ENCODE measurements around the gene GBP7.

The GBP7 gene

DNA sequence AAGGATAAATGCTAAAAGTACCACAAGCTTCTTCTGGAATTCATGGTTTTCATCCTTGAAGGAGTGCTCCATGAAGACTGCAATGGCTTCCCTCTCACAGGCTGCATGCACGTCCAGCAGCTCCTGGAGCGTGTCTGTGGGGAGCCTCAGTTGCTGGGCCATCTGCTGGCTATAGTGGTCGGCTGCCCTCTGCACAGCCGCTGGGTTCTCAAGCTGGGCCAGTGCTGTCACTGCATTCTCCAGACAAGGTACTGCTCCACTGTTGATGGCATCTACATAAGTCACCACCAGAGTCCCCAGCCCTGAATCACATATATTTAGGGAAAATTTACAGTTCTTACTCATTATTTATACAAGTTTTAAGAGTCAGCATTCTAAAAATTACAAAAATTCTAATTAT is 14.2 kb upstream of the GBP7 start:
- Mint-ChIP-seq H3K4me3 (no peak overlapping the region), H3K4me1 (ENCODE audit: low read depth) (peaks cover 25% of the 10 kb centered on the region), H3K9me3 (no peaks in the 10 kb centered on the region), H3K27ac (no peak overlapping the region), H3K27me3 (no peaks in the 10 kb centered on the region), H3K36me3 (ENCODE audit: low read depth) (peaks cover 71% of the 10 kb centered on the region)

GRCh38 chr1:89179343-89179742 is 3.5 kb upstream of the GBP7 start:
- Mint-ChIP-seq H3K4me3 (no peak overlapping the region), H3K27ac (no peak overlapping the region), H3K9me3 (peaks cover 5% of the 10 kb centered on the region), H3K36me3 (ENCODE audit: low read depth) (peaks cover 31% of the 10 kb centered on the region), H3K4me1 (ENCODE audit: low read depth) (no peaks in the 10 kb centered on the region), H3K27me3 (no peaks in the 10 kb centered on the region)

GRCh38 chr1:89176971-89177370 is 1.2 kb upstream of the GBP7 start:
- Mint-ChIP-seq H3K4me3 (no peak overlapping the region), H3K36me3 (ENCODE audit: low read depth) (peaks cover 9% of the 10 kb centered on the region), H3K4me1 (ENCODE audit: low read depth) (no peaks in the 10 kb centered on the region), H3K27ac (no peak overlapping the region), H3K9me3 (no peaks in the 10 kb centered on the region), H3K27me3 (no peaks in the 10 kb centered on the region)

GRCh38 chr1:89174491-89174890 is 1.3 kb downstream of the GBP7 start:
- peaks cover 5% of the 10 kb centered on the region for H3K4me1 Mint-ChIP-seq (ENCODE audit: low read depth)
- H3K27ac Mint-ChIP-seq = no peak overlapping the region
- no peak overlapping the region for H3K4me3 Mint-ChIP-seq
- H3K27me3 Mint-ChIP-seq = no peaks in the 10 kb centered on the region
- H3K36me3 Mint-ChIP-seq (ENCODE audit: low read depth) = no peaks in the 10 kb centered on the region
- H3K9me3 Mint-ChIP-seq = no peaks in the 10 kb centered on the region

DNA sequence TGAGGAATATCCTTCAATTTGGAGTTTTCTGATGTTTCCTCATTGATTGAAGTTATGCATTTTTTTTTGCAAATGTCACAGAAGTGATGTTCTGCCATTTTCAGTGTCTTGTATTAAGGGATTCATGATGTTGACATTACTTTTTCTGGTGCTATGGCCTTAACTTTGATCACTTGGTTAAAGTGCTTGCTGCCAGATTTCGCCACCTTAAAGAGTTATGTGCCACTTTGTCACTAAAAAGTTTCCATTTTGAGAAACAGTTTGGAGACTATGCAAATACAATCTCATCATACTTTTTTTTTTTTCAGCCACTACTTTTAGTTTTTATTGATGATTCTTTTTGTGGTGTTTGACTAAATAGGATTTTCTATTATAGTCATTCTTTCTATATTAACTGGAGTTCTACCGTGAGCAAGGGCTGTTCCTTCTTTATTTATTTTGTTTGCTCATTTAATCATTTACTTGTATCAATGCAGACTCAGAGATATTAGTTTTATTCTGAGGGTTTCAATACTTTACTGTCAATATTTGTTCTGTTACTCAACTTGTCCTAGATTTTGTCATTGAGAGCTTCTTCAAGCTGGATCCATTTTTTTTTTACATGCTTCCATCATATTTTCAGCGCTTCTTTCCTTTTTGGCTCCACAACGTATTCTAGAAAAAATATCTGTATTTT is 3.2 kb downstream of the GBP7 start:
- Mint-ChIP-seq H3K4me1 (ENCODE audit: low read depth) (peaks cover 5% of the 10 kb centered on the region), H3K36me3 (ENCODE audit: low read depth) (no peaks in the 10 kb centered on the region), H3K27me3 (no peaks in the 10 kb centered on the region), H3K9me3 (no peaks in the 10 kb centered on the region), H3K27ac (no peak overlapping the region), H3K4me3 (no peak overlapping the region)

GRCh38 chr1:89171067-89171438 is 4.8 kb downstream of the GBP7 start:
- Mint-ChIP-seq H3K27me3 (no peaks in the 10 kb centered on the region), H3K36me3 (ENCODE audit: low read depth) (no peaks in the 10 kb centered on the region), H3K27ac (no peak overlapping the region), H3K4me1 (ENCODE audit: low read depth) (peaks cover 5% of the 10 kb centered on the region), H3K9me3 (no peaks in the 10 kb centered on the region), H3K4me3 (no peak overlapping the region)

GRCh38 chr1:89170170-89171066 is 5.4 kb downstream of the GBP7 start:
- Mint-ChIP-seq H3K4me1 (ENCODE audit: low read depth) (peaks cover 5% of the 10 kb centered on the region), H3K4me3 (no peak overlapping the region), H3K27me3 (no peaks in the 10 kb centered on the region), H3K36me3 (ENCODE audit: low read depth) (no peaks in the 10 kb centered on the region), H3K27ac (no peak overlapping the region), H3K9me3 (no peaks in the 10 kb centered on the region)

- Mint-ChIP-seq H3K4me1 (ENCODE audit: low read depth) (peaks cover 5% of the 10 kb centered on the region), H3K4me3 (no peak overlapping the region), H3K27ac (no peak overlapping the region), H3K27me3 (no peaks in the 10 kb centered on the region), H3K36me3 (ENCODE audit: low read depth) (no peaks in the 10 kb centered on the region), H3K9me3 (no peaks in the 10 kb centered on the region)
These were observed 6.6 kb downstream of the GBP7 start for GRCh38 chr1:89169166-89169565.

GRCh38 chr1:89167590-89168230 is 8.1 kb downstream of the GBP7 start:
- no peak overlapping the region for H3K27ac Mint-ChIP-seq
- no peaks in the 10 kb centered on the region for H3K36me3 Mint-ChIP-seq (ENCODE audit: low read depth)
- no peaks in the 10 kb centered on the region for H3K9me3 Mint-ChIP-seq
- peaks cover 5% of the 10 kb centered on the region for H3K4me1 Mint-ChIP-seq (ENCODE audit: low read depth)
- H3K27me3 Mint-ChIP-seq = no peaks in the 10 kb centered on the region
- H3K4me3 Mint-ChIP-seq = no peak overlapping the region

- H3K36me3 Mint-ChIP-seq (ENCODE audit: low read depth) = no peaks in the 10 kb centered on the region
- H3K9me3 Mint-ChIP-seq = peaks cover 7% of the 10 kb centered on the region
- no peak overlapping the region for H3K27ac Mint-ChIP-seq
- peaks cover 5% of the 10 kb centered on the region for H3K4me1 Mint-ChIP-seq (ENCODE audit: low read depth)
- no peak overlapping the region for H3K4me3 Mint-ChIP-seq
- H3K27me3 Mint-ChIP-seq = no peaks in the 10 kb centered on the region
These were observed 9.1 kb downstream of the GBP7 start for GRCh38 chr1:89166705-89167104.

GRCh38 chr1:89165811-89166210 is 10.0 kb downstream of the GBP7 start:
- H3K27ac Mint-ChIP-seq = no peak overlapping the region
- H3K36me3 Mint-ChIP-seq (ENCODE audit: low read depth) = no peaks in the 10 kb centered on the region
- H3K9me3 Mint-ChIP-seq = peaks cover 14% of the 10 kb centered on the region
- H3K4me3 Mint-ChIP-seq = no peak overlapping the region
- H3K4me1 Mint-ChIP-seq (ENCODE audit: low read depth) = peaks cover 2% of the 10 kb centered on the region
- H3K27me3 Mint-ChIP-seq = no peaks in the 10 kb centered on the region

- Mint-ChIP-seq H3K9me3 (peaks cover 3% of the 10 kb centered on the region), H3K4me1 (ENCODE audit: low read depth) (peaks cover 6% of the 10 kb centered on the region), H3K27me3 (no peaks in the 10 kb centered on the region), H3K4me3 (no peak overlapping the region), H3K27ac (no peak overlapping the region), H3K36me3 (ENCODE audit: low read depth) (no peaks in the 10 kb centered on the region)
These were observed 24.8 kb downstream of the GBP7 start for GRCh38 chr1:89151047-89151446.

- Mint-ChIP-seq H3K36me3 (ENCODE audit: low read depth) (no peaks in the 10 kb centered on the region), H3K27me3 (no peaks in the 10 kb centered on the region), H3K4me3 (no peak overlapping the region), H3K9me3 (no peaks in the 10 kb centered on the region), H3K27ac (no peak overlapping the region), H3K4me1 (ENCODE audit: low read depth) (peaks cover 9% of the 10 kb centered on the region)
These were observed 25.8 kb downstream of the GBP7 start for GRCh38 chr1:89149976-89150375.

- Mint-ChIP-seq H3K4me3 (no peak overlapping the region), H3K4me1 (ENCODE audit: low read depth) (peaks cover 9% of the 10 kb centered on the region), H3K27me3 (no peaks in the 10 kb centered on the region), H3K36me3 (ENCODE audit: low read depth) (no peaks in the 10 kb centered on the region), H3K27ac (no peak overlapping the region), H3K9me3 (no peaks in the 10 kb centered on the region)
These were observed 26.6 kb downstream of the GBP7 start for GRCh38 chr1:89149229-89149628.

Measured in stimulated activated naive CD8-positive, alpha-beta T cell treated with anti-CD3 and anti-CD28 coated beads, Interleukin-15, Interleukin-2, amounts not matched to agents 100 ng/mL and 50 ng/mL, for 24 hours (primary cell).